Muscle of leg (tissue), 11 donors: ENCODE measurements around the gene AUTS2. TPM values are rescaled to one million over a fixed set of nuclear protein-coding genes. Genes with fewer than 3 reads are reported as not detected.

Source experiments
- DNase-seq: peaks from one replicate; pipeline ENCODE4 v3.0.0; 2013
- H3K27ac ChIP-seq: one replicate; pipeline ENCODE4 v1.5.1; 2013; ENCODE audit warnings: mild to moderate bottlenecking, low read length, control low read depth
- H3K27me3 ChIP-seq: one replicate; pipeline ENCODE4 v1.6.1; 2013; ENCODE audit warnings: low read length; ENCODE audit not compliant: control insufficient read depth, insufficient read depth
- H3K36me3 ChIP-seq: one replicate; pipeline ENCODE4 v1.6.1; 2013; ENCODE audit warnings: low read length; ENCODE audit not compliant: control insufficient read depth, insufficient read depth
- H3K4me1 ChIP-seq: one replicate; pipeline ENCODE4 v1.6.1; 2013; ENCODE audit warnings: low read length; ENCODE audit not compliant: control insufficient read depth, insufficient read depth
- H3K4me3 ChIP-seq: one replicate; pipeline ENCODE4 v1.5.1; 2013; ENCODE audit warnings: low read length, control low read depth
- H3K9me3 ChIP-seq: replicated peaks from 2 replicates; pipeline ENCODE4 v1.6.1; 2013; ENCODE audit warnings: low read depth, low read length; ENCODE audit not compliant: control insufficient read depth
- WGBS: methylation state at CpG from one replicate; pipeline ENCODE4 v1.1.5; 2013; ENCODE audit warnings: missing lambda C conversion rate; ENCODE audit not compliant: insufficient coverage; 5-methylcytosine and 5-hydroxymethylcytosine counted together
- polyA plus RNA-seq, 8 donors: library from polyadenylated mRNA; unstranded; fragments of 120-200 nt; gene quantifications; one replicate each; pipeline versions ENCODE4 v1.2.1 to v1.2.3, GENCODE V29; 2013; ENCODE audit warnings: inconsistent platforms in 1 of 8, low replicate concordance in 1 of 8; ENCODE audit not compliant: insufficient read length in 8 of 8, insufficient read depth in 1 of 8
- total RNA-seq: library from RNA; stranded (reverse); fragments of 120-200 nt; gene quantifications from one replicate; pipeline ENCODE4 v1.2.4, GENCODE V29; 2013

The AUTS2 gene
- total and polyA plus RNA-seq, 9 donors: 28.6 to 92.3 (median 58.8) TPM

GRCh38 chr7:70349031-70349430 is 750.8 kb downstream of the AUTS2 start:
- H3K4me3 ChIP-seq: no peak overlapping the region
- H3K36me3 ChIP-seq: no peaks in the 10 kb centered on the region
- H3K27me3 ChIP-seq: no peaks in the 10 kb centered on the region
- H3K27ac ChIP-seq: no peak overlapping the region
- DNase-seq: no peak
- WGBS: no CpG with 5 or more reads among the region's 2 CpGs
- no peaks in the 10 kb centered on the region for H3K9me3 ChIP-seq
- H3K4me1 ChIP-seq: peaks cover 2% of the 10 kb centered on the region

GRCh38 chr7:70349819-70350218 is 751.5 kb downstream of the AUTS2 start:
- Histone ChIP-seq H3K4me1 (peaks cover 2% of the 10 kb centered on the region), H3K4me3 (no peak overlapping the region), H3K36me3 (no peaks in the 10 kb centered on the region), H3K27ac (no peak overlapping the region), H3K9me3 (no peaks in the 10 kb centered on the region), H3K27me3 (no peaks in the 10 kb centered on the region)
- no peak for DNase-seq
- WGBS: no CpG with 5 or more reads among the region's 1 CpG

GRCh38 chr7:70352088-70352487 is 753.8 kb downstream of the AUTS2 start:
- H3K4me3 ChIP-seq: no peak overlapping the region
- H3K36me3 ChIP-seq: no peaks in the 10 kb centered on the region
- no peaks in the 10 kb centered on the region for H3K27me3 ChIP-seq
- no peaks in the 10 kb centered on the region for H3K9me3 ChIP-seq
- no peak for DNase-seq
- no peak overlapping the region for H3K27ac ChIP-seq
- peaks cover 18% of the 10 kb centered on the region for H3K4me1 ChIP-seq
- WGBS: no CpG with 5 or more reads among the region's 4 CpGs

- no peak overlapping the region for H3K4me3 ChIP-seq
- 100% methylated on average over 1 of the region's 2 CpGs for WGBS
- DNase-seq: peak; percentile 78
- H3K27me3 ChIP-seq: no peaks in the 10 kb centered on the region
- H3K9me3 ChIP-seq: no peaks in the 10 kb centered on the region
- peaks cover 18% of the 10 kb centered on the region for H3K4me1 ChIP-seq
- H3K27ac ChIP-seq: no peak overlapping the region
- no peaks in the 10 kb centered on the region for H3K36me3 ChIP-seq
Observed at GRCh38 chr7:70352906-70353305, 754.6 kb downstream of the AUTS2 start.

GRCh38 chr7:70353330-70353945 is 755.2 kb downstream of the AUTS2 start:
- Histone ChIP-seq H3K36me3 (no peaks in the 10 kb centered on the region), H3K27me3 (no peaks in the 10 kb centered on the region), H3K9me3 (no peaks in the 10 kb centered on the region), H3K27ac (no peak overlapping the region), H3K4me3 (no peak overlapping the region), H3K4me1 (peaks cover 18% of the 10 kb centered on the region)
- no CpG with 5 or more reads among the region's 2 CpGs for WGBS
- DNase-seq: peak; percentile 32

GRCh38 chr7:70353946-70354335 is 755.7 kb downstream of the AUTS2 start:
- Histone ChIP-seq H3K36me3 (no peaks in the 10 kb centered on the region), H3K27me3 (no peaks in the 10 kb centered on the region), H3K4me3 (no peak overlapping the region), H3K9me3 (no peaks in the 10 kb centered on the region), H3K4me1 (peaks cover 18% of the 10 kb centered on the region), H3K27ac (no peak overlapping the region)
- WGBS: no CpG with 5 or more reads among the region's 4 CpGs
- DNase-seq: no peak

- H3K9me3 ChIP-seq: no peaks in the 10 kb centered on the region
- 90% methylated on average over 2 of the region's 8 CpGs for WGBS
- peaks cover 18% of the 10 kb centered on the region for H3K4me1 ChIP-seq
- no peaks in the 10 kb centered on the region for H3K36me3 ChIP-seq
- H3K4me3 ChIP-seq: no peak overlapping the region
- no peak overlapping the region for H3K27ac ChIP-seq
- no peak for DNase-seq
- H3K27me3 ChIP-seq: no peaks in the 10 kb centered on the region
Observed at GRCh38 chr7:70354409-70355169, 756.3 kb downstream of the AUTS2 start.

- Histone ChIP-seq H3K27me3 (no peaks in the 10 kb centered on the region), H3K27ac (peak overlapping the region; percentile 52), H3K4me3 (no peak overlapping the region), H3K9me3 (no peaks in the 10 kb centered on the region), H3K36me3 (no peaks in the 10 kb centered on the region), H3K4me1 (peaks cover 18% of the 10 kb centered on the region)
- 33% methylated on average over 1 of the region's 10 CpGs for whole genome bisulfite sequencing
- peak; percentile 68 for DNase-seq
Observed at GRCh38 chr7:70355198-70356020, 757.1 kb downstream of the AUTS2 start.

- Histone ChIP-seq H3K4me1 (peaks cover 18% of the 10 kb centered on the region), H3K27ac (peak overlapping the region; percentile 52), H3K9me3 (no peaks in the 10 kb centered on the region), H3K4me3 (no peak overlapping the region), H3K27me3 (no peaks in the 10 kb centered on the region), H3K36me3 (no peaks in the 10 kb centered on the region)
- WGBS: no CpG with 5 or more reads among the region's 1 CpG
- peak; percentile 35 for DNase-seq
Observed at GRCh38 chr7:70356085-70356786, 758.0 kb downstream of the AUTS2 start.
